Left colon (tissue), 2 donors: Measurements from ENCODE around the gene CD99L2. TPM values are rescaled to one million over a fixed set of nuclear protein-coding genes. Genes with fewer than 3 reads are reported as not detected.
A peak's percentile ranks its signal among the peaks of the same experiment; 100 is the strongest.

Experiments used
- ATAC-seq: fragments of 200-7000 bp; cut with Tn5 transposase; one replicate; pipeline ENCODE4 v1.9.1; 2020; ENCODE audit warnings: mild to moderate bottlenecking, moderate library complexity
- DNase-seq, 2 donors: peaks; one replicate each; pipeline ENCODE4 v3.0.0-alpha.2; 2020
- intact Hi-C, 2 donors: fragments of 100-400 bp; cut with DNase I in 1 of 2; cut with micrococcal nuclease in 1 of 2; formaldehyde crosslinking; loops; one replicate each; pipeline versions ENCODE4 v1.11.2 to v1.14.0; 2022; cut with DNase I, micrococcal nuclease
- long read RNA-seq: library from polyadenylated mRNA; unstranded; transcript quantifications from one replicate; pipeline ENCODE4 v2.0.0, GENCODE V29; 2021
- total RNA-seq, 2 donors: library from RNA; stranded (reverse); fragmentation: NEBNext Ultra II Directional; extraction: Animal tissue kit (Norgen Biotek cat#: 25700); gene quantifications; one replicate each; pipeline ENCODE4 v1.2.1, GENCODE V29; 2021
- donor health status: DM: no; HTN: no; CAD: no.
- donor health status: DM: yes; HTN: yes; CAD: no.

CD99L2 gene
- 10 to 100 TPM; 11.3 to 16.9 TPM for total RNA-seq
- long read RNA-seq, partial matches to known transcripts = 2 of 9 reads
- long read RNA-seq, other reads (novel, unspliced or antisense) = 6 of 9 reads

DNA sequence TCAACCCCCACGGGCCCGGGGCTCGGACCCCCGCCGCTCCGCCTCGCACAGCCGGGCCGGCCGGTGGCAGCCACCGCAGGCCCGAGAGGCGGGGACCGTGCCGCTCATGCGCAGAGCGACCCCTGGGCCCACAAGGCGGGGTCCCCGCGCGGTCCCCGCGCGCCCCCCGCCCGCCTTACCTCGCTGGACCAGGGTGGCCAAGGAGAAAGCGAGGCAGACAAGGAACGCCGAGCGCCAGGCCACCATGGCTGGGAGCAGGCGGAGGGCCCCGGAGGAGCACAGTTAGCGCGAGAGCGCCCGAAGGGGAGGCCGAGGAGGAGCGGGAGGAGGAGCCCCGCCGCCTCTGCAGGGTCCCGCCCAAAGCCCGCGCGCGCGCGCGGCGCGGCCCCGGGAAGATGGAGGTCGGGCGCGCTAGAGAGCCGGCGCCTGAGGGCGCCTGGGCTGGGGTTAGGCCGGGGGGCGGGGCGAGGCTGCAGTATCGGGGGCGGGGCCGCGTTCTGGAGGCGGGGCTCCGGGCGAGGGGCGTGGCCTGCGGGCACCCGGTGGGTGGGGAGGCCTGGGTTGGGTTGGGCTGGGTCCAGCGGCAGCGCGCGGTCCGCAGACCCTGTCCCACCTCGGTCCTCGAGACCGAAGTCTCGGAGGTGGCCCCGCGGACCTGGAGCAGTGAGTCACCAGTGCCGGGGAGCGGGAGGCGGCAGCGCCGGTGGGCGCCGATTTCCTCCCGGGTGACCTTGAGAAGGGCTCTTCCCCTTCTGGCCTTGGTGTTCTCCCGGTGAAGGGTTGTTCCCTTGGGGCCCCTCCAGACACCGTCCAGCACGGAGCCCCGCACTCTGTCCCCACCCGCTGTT lies at the start of gene CD99L2:
CD99L2 (minus strand) TSS at position 326 of the 848 bp plus-strand sequence; CDS start at position 246, 80 bp downstream.
- ATAC-seq (peak; percentile 94), DNase-seq (peak; percentile 84 to 91)
- intact Hi-C loops = no loop called here

- intact Hi-C loops = no loop called here
- ATAC-seq (no peak), DNase-seq (no peak)
Measured at GRCh38 chrX:150944233-150944632, 45.8 kb upstream of the CD99L2 start.

DNA sequence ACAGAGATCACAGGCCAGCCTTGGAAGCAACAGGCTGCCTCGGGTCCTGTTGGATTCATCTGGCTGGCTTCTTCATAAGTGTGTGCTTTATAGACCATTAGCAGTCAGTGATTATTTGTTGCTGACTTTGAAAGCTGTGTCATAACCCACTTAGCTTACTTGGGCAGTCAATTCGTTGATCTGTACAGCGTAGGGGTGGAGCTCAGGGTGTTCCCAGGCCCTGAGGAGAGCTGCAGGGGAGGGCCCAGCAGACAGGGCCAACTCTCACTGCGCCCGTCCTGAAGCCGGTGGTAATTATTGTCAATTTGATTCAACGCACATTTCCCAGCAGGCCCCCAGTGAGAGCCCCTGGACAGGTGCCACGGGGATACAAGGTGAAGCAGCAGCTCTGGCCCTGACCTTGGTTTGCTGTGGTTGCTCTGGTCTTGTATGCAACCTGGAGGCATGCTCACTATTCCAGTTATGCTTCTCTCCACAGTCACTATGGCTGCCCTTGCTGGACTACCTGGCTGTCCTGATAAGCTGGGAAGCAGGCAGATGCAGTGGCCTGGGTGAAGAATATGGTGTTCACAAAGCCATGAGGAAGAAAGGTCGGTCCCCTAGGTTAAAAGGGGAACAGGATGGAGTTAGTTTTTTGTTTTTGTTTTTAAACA lies 44.6 kb upstream of the CD99L2 start:
- intact Hi-C loops = no loop called here
- DNase-seq (peak in 1 of 2 donors; percentile 19), ATAC-seq (peak; percentile 90)

DNA sequence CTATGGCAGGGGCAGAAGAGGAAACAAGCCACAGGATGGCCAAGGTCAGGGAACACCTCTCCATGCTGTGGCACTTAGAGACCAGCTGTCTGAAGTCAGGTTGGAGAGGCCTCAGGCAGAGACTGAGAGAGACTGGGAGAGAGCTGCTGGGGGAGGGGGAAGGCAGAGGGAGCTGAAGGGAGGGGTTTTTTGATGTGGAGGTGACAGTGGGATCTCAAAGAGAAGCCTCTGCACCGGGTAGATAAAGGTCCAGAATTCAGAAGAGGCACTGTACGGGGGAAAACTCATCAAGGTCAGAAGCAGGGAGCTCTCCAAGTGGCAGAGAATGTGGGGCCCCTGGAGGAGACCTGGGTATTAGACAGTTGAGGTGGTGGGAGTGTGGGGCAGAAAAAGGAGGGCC lies 43.1 kb upstream of the CD99L2 start:
- no peak for ATAC-seq
- no peak for DNase-seq
- intact Hi-C loops = no loop called here

DNA sequence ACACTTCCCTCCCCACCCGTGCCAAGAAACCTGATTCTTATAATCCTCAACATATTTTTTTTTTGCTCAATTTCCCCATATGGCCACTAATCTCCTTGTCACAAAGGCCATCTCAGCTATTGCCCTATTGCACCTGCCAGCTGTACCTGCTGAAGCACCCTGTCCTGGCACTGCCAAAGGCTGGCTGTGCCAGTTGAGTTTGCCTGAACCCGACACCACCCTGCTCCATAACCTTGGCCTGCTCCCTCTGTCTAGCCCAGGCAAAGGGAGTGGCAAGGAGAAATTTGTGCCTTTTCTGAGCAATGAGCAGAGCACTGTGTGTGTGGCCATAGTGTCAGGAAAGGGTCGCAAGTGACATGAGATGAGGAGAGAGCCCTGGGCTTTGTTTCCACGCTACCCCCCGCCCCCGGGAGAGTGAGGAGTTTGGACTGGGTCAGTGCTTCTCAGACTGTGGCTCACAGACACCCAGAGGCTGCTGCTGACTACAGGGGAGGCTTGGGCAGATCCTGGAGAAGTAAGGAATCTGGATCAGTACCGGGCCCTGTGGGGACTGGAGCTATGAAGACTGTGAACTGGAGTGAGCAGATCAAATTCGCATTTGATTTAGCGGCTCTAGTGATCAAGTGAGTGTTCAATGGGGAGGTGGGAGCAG lies 42.5 kb upstream of the CD99L2 start:
- DNase-seq (no peak), ATAC-seq (peak; percentile 82)
- intact Hi-C loops = no loop called here

DNA sequence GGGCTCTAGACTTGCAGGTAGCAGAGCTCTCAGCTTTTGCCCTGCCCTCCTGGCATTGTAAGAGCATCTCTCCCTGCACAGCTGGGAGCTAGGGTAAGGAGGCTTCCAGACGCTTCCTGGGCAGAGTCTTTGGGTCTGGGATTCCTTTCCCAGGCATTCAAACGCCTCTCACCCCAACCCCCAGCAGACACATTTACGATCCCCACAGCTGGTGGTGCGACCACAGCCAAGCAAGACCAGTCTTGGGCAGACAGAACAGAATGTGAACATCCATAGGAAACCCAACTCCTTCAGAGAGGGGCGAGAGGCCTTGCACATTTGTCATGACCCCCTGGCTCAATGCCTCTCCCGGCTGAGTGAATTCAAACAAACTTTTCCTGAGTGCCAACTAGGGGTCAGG lies 38.1 kb upstream of the CD99L2 start:
- no peak for ATAC-seq
- no peak for DNase-seq
- intact Hi-C loops = no loop called here

GRCh38 chrX:150935467-150935866 lies 37.0 kb upstream of the CD99L2 start:
- ATAC-seq = peak; percentile 13
- intact Hi-C loops = no loop called here
- no peak for DNase-seq

GRCh38 chrX:150934453-150934852 lies 36.0 kb upstream of the CD99L2 start:
- DNase-seq = no peak
- peak; percentile 41 for ATAC-seq
- intact Hi-C loops = no loop called here

GRCh38 chrX:150933945-150934350 lies 35.5 kb upstream of the CD99L2 start:
- no peak for ATAC-seq
- intact Hi-C loops = no loop called here

GRCh38 chrX:150929058-150929457 lies 30.6 kb upstream of the CD99L2 start:
- DNase-seq = no peak
- peak; percentile 91 for ATAC-seq
- intact Hi-C loops = no loop called here

More at GRCh38 chrX:150933945-150934350, 35.5 kb upstream of the CD99L2 start:
- DNase-seq = no peak

DNA sequence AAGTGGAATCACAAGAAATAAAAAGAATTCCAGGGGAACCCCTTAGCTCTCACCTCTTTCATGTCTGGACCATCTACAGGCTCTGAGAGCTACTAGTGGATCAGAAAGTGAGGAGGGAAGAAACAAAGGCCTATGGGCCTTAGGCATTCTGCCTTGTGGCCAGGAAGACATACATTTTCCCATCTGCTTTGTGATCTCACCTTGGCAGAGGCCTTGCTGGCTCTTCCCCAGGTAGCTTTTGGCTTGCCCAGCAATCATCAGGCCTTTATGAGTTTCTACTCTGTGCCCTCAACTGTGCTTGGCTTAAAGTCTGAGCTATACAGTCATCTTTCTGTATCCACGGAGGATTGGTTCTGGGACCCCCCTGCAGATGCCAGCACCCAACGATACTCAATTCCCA lies 28.3 kb upstream of the CD99L2 start:
- DNase-seq = no peak
- ATAC-seq = no peak
- intact Hi-C loops = no loop called here

GRCh38 chrX:150926304-150926703 lies 27.8 kb upstream of the CD99L2 start:
- DNase-seq (no peak), ATAC-seq (no peak)
- intact Hi-C loops = no loop called here

DNA sequence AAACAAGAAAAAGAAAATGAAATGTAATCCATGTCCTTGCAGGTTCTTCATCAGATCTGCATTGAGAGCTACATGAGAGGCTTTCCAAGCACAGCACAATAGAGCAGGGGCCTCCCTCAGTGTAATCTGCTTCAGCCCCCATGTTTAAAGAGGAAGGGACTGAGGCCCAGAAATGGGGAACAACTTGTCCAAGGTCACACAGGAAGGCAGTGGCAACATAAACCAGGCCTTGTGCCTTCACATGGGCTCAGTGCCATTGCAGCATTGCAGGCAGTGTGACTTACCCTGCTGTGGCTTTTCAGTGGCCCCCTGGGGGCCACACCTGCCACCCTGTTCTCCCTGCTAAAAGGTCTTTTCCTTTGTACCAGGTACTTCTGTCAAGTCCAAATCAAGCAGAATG lies 20.9 kb upstream of the CD99L2 start:
- intact Hi-C loops = no loop called here
- DNase-seq = no peak
- ATAC-seq = no peak

- intact Hi-C loops = no loop called here
- DNase-seq (no peak), ATAC-seq (no peak)
Measured at GRCh38 chrX:150913511-150913910, 15.0 kb upstream of the CD99L2 start.

GRCh38 chrX:150907474-150907873 lies 9.0 kb upstream of the CD99L2 start:
- intact Hi-C loops = no loop called here
- ATAC-seq (no peak), DNase-seq (no peak)

DNA sequence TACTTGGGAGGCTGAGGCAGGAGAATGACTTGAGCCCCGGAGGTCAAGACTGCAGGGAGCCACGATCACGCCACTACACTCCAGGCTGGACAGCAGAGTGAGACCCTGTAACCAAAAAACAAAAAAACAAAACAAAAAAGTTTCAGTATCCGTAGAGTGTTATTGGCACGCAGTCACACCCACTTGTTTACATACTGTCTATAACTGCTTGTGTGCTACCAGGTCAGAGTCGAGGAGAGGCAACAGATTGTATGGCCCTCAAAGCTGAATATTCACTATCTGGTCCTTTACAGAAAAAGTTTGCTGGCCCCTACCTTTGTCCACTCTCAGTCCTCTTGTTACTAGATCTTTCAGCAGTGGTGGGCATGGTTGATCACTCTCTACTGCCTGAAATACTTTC lies 8.2 kb upstream of the CD99L2 start:
- DNase-seq = no peak
- peak; percentile 82 for ATAC-seq
- intact Hi-C loops = no loop called here

GRCh38 chrX:150905293-150905692 lies 6.8 kb upstream of the CD99L2 start:
- intact Hi-C loops = no loop called here
- peak; percentile 67 for ATAC-seq

GRCh38 chrX:150903110-150903508 lies 4.6 kb upstream of the CD99L2 start:
- intact Hi-C loops = no loop called here
- ATAC-seq (no peak), DNase-seq (no peak)

More at GRCh38 chrX:150905293-150905692, 6.8 kb upstream of the CD99L2 start:
- DNase-seq = no peak

DNA sequence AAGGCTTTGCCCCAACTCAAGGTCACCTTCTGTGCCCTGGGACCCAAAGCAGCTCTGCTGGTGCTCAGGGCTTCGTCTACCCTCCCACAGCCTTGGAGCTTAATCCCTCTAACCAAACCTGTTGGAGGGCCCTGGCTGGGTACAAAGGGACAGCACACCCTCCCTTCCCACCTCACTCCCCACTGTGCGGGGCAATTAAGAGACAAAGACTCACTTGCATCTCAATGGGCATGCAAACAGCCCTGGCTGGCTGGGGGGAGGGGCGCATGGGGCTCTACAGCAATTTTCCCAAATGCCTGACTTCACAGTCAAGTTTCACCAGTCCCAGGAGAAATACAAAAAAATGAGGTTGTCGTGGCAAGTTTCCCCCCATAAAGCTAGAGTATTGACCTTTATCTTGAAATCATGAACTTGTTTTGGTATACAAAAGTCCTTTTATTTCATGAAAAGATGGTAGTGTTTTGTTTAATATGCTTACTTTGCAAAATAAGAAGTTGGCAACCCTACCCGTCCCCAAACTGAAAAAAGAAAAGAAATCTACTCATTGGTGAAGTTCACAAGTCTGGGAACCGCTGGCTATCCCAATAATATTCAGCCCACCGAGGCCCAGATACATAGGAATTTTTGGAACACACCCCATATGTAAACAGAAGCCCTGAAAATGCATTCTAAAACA lies 4.1 kb upstream of the CD99L2 start:
- ATAC-seq (no peak), DNase-seq (no peak)
- intact Hi-C loops = no loop called here
